Endodermal cell (in vitro differentiated cells): ENCODE measurements around the gene SMIM10L2A. TPM values are rescaled to one million over a fixed set of nuclear protein-coding genes. Genes with fewer than 3 reads are reported as not detected.

Experiments
- DNase-seq: peaks from one replicate; pipeline ENCODE4 v3.0.0-alpha.2; 2017
- H3K27ac ChIP-seq: 2 replicates; pipeline ENCODE4 v1.5.1; 2013; ENCODE audit warnings: mild to moderate bottlenecking, low read depth, low read length, moderate library complexity
- H3K27me3 ChIP-seq: 2 replicates; pipeline ENCODE4 v1.6.1; 2013; ENCODE audit warnings: mild to moderate bottlenecking, low read length, moderate library complexity; ENCODE audit not compliant: insufficient read depth, control insufficient read depth, poor library complexity, severe bottlenecking
- H3K36me3 ChIP-seq: 2 replicates; pipeline ENCODE4 v1.7.0; 2013; ENCODE audit warnings: mild to moderate bottlenecking, low read length, moderate library complexity; ENCODE audit not compliant: control insufficient read depth, insufficient read depth
- H3K4me1 ChIP-seq: one replicate; pipeline ENCODE4 v1.7.0; 2013; ENCODE audit warnings: low read length; ENCODE audit not compliant: control insufficient read depth, insufficient read depth
- H3K4me3 ChIP-seq: 2 replicates; pipeline ENCODE4 v1.5.1; 2013; ENCODE audit warnings: mild to moderate bottlenecking, low read length, moderate library complexity
- H3K9ac ChIP-seq: 2 replicates; pipeline ENCODE4 v1.6.1; 2013; ENCODE audit warnings: mild to moderate bottlenecking, low read length, moderate library complexity; ENCODE audit not compliant: poor library complexity, severe bottlenecking; ENCODE audit errors: extremely low read depth
- H3K9me3 ChIP-seq: 2 replicates; pipeline ENCODE4 v1.6.1; 2013; ENCODE audit warnings: mild to moderate bottlenecking, low read length, moderate library complexity; ENCODE audit not compliant: control insufficient read depth
- H3K27ac Mint-ChIP-seq: 2 replicates; pipeline ENCODE4 v1.8.0; 2020; ENCODE audit warnings: mixed read lengths
- H3K27me3 Mint-ChIP-seq: 2 replicates; pipeline ENCODE4 v1.8.0; 2021; ENCODE audit warnings: mild to moderate bottlenecking, mixed read lengths; ENCODE audit not compliant: insufficient read depth
- H3K36me3 Mint-ChIP-seq: 2 replicates; pipeline ENCODE4 v1.8.0; 2020; ENCODE audit warnings: low read depth, mixed read lengths
- H3K4me1 Mint-ChIP-seq: 2 replicates; pipeline ENCODE4 v1.8.0; 2020; ENCODE audit warnings: mixed read lengths
- H3K4me3 Mint-ChIP-seq: 2 replicates; pipeline ENCODE4 v1.8.0; 2020; ENCODE audit warnings: mild to moderate bottlenecking, moderate library complexity, mixed read lengths
- H3K9me3 Mint-ChIP-seq: 2 replicates; pipeline ENCODE4 v1.8.0; 2020; ENCODE audit warnings: mild to moderate bottlenecking, mixed read lengths
- WGBS, 2 experiments: methylation state at CpG; one replicate each; pipeline versions ENCODE4 v1.1.5 to v1.1.7; 2013; ENCODE audit warnings: missing lambda C conversion rate in 2 of 2, mixed read lengths in 1 of 2; ENCODE audit not compliant: insufficient coverage in 1 of 2, insufficient read length in 1 of 2; 5-methylcytosine and 5-hydroxymethylcytosine counted together
- total RNA-seq, 2 donors: library from RNA; stranded (reverse); fragmentation: NEBNext Ultra II Directional in 1 of 2; extraction: Animal tissue kit (Norgen Biotek cat#: 25700) in 1 of 2; gene quantifications; 2 replicates in 1 of 2; 3 replicates in 1 of 2; pipeline ENCODE4 v1.2.1, GENCODE V29; 2021
- TF ChIP-seq, protein P1 (sequence below): fragments of 200-600 bp; sonication (generic); conservative IDR thresholded peaks from 2 replicates; pipeline ENCODE4 v1.5.0; 2021; ENCODE audit warnings: antibody characterized with exemption, mild to moderate bottlenecking

SMIM10L2A gene
- total RNA-seq, 2 donors from 2014 or later, result 3.8 to 6.1 TPM

DNA sequence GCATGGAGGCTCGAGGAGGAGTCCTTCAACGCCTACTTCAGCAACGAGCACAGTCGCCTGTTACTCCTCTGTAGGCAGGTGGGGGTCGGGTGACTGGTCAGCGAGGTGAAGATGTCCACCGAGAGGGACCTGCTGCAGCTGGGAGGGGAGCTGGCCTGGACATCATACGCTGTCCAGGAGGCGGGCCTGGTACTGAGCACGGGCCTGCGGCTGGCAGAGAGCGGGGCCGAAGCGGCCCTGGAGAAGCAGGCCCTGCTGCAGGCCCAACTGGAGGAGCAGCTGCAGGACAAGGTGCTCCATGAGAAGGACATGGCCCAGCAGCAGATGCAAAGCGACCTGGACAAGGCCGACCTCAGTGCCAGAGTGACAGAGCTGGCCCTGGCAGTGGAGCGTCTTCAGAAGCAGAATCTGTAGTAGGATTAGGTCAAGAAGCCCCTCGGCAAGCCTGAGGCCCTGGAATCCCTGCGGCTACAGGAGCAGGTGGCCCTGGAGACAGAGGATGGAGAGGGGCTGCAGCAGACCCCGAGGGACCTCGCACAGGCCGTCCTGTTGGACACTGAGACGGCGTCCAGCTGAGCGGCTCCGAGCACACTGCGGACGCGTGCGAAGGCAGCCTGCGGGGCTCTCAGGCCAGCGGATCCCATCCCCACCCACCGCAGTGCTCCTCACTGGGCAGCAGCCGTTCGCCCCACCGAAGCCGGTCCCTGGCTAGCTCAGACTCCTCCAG lies 11.9 kb downstream of the SMIM10L2A start:
- no peaks in the 10 kb centered on the region for H3K9me3 ChIP-seq
- TF ChIP-seq, protein P1, sequence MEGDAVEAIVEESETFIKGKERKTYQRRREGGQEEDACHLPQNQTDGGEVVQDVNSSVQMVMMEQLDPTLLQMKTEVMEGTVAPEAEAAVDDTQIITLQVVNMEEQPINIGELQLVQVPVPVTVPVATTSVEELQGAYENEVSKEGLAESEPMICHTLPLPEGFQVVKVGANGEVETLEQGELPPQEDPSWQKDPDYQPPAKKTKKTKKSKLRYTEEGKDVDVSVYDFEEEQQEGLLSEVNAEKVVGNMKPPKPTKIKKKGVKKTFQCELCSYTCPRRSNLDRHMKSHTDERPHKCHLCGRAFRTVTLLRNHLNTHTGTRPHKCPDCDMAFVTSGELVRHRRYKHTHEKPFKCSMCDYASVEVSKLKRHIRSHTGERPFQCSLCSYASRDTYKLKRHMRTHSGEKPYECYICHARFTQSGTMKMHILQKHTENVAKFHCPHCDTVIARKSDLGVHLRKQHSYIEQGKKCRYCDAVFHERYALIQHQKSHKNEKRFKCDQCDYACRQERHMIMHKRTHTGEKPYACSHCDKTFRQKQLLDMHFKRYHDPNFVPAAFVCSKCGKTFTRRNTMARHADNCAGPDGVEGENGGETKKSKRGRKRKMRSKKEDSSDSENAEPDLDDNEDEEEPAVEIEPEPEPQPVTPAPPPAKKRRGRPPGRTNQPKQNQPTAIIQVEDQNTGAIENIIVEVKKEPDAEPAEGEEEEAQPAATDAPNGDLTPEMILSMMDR, result no peak
- no peaks in the 10 kb centered on the region for H3K36me3 Mint-ChIP-seq
- peaks cover 3% of the 10 kb centered on the region for H3K27me3 Mint-ChIP-seq
- no peak overlapping the region for H3K9ac ChIP-seq
- no peak for DNase-seq
- H3K27me3 ChIP-seq, result no peaks in the 10 kb centered on the region
- no peaks in the 10 kb centered on the region for H3K4me1 ChIP-seq
- H3K36me3 ChIP-seq, result no peaks in the 10 kb centered on the region
- H3K4me3 ChIP-seq, result no peak overlapping the region
- H3K9me3 Mint-ChIP-seq, result peaks cover 64% of the 10 kb centered on the region
- WGBS, 2 experiments, result 95 to 96% methylated on average over 5 to 37 of the region's 37 CpGs
- H3K27ac ChIP-seq, result no peak overlapping the region
- peaks cover 4% of the 10 kb centered on the region for H3K4me1 Mint-ChIP-seq
- no peak overlapping the region for H3K27ac Mint-ChIP-seq
- no peak overlapping the region for H3K4me3 Mint-ChIP-seq

GRCh38 chrX:135434258-135435138 lies 12.8 kb downstream of the SMIM10L2A start:
- H3K27ac ChIP-seq, result no peak overlapping the region
- Mint-ChIP-seq H3K4me3 (no peak overlapping the region), H3K9me3 (peaks cover 58% of the 10 kb centered on the region), H3K36me3 (no peaks in the 10 kb centered on the region), H3K27me3 (peaks cover 3% of the 10 kb centered on the region), H3K27ac (no peak overlapping the region), H3K4me1 (peaks cover 4% of the 10 kb centered on the region)
- H3K36me3 ChIP-seq, result no peaks in the 10 kb centered on the region
- H3K4me1 ChIP-seq, result no peaks in the 10 kb centered on the region
- no peak for DNase-seq
- 91 to 96% methylated on average over 9 to 47 of the region's 49 CpGs for WGBS, 2 experiments
- TF ChIP-seq, protein P1, result no peak
- no peaks in the 10 kb centered on the region for H3K9me3 ChIP-seq
- H3K4me3 ChIP-seq, result no peak overlapping the region
- H3K27me3 ChIP-seq, result no peaks in the 10 kb centered on the region
- no peak overlapping the region for H3K9ac ChIP-seq

GRCh38 chrX:135435139-135435922 lies 13.6 kb downstream of the SMIM10L2A start:
- H3K27me3 Mint-ChIP-seq, result peaks cover 3% of the 10 kb centered on the region
- no peaks in the 10 kb centered on the region for H3K36me3 Mint-ChIP-seq
- no peaks in the 10 kb centered on the region for H3K9me3 ChIP-seq
- no peak for DNase-seq
- H3K27me3 ChIP-seq, result no peaks in the 10 kb centered on the region
- no peaks in the 10 kb centered on the region for H3K4me1 ChIP-seq
- H3K4me3 Mint-ChIP-seq, result no peak overlapping the region
- H3K9me3 Mint-ChIP-seq, result peaks cover 62% of the 10 kb centered on the region
- TF ChIP-seq, protein P1, result no peak
- no peak overlapping the region for H3K4me3 ChIP-seq
- H3K36me3 ChIP-seq, result no peaks in the 10 kb centered on the region
- no peak overlapping the region for H3K27ac Mint-ChIP-seq
- H3K9ac ChIP-seq, result no peak overlapping the region
- peaks cover 4% of the 10 kb centered on the region for H3K4me1 Mint-ChIP-seq
- H3K27ac ChIP-seq, result no peak overlapping the region
- 93 to 95% methylated on average over 7 to 31 of the region's 31 CpGs for WGBS, 2 experiments
